ENCODE data around the gene RMRP. TPM values are rescaled to one million over a fixed set of nuclear protein-coding genes. Genes with fewer than 3 reads are reported as not detected.

The RMRP gene
- total and polyA plus RNA-seq, 2 experiments from 2014 or later, result 15.3 to 8,626 TPM

GRCh38 chr9:35698231-35698630 is 40.4 kb upstream of the RMRP start (continued):
- TF ChIP-seq ZNF462 (CRISPR knock-in tag; IDR thresholded peaks at IDR 0.05), result no peak
- TF ChIP-seq EZH2 (IDR thresholded peaks at IDR 0.05; ENCODE audit: low read depth, unreplicated experiment), result no peak
- no peak for TF ChIP-seq NANOG (IDR thresholded peaks at IDR 0.05; ENCODE audit: borderline replicate concordance)
- no peak for TF ChIP-seq STAT1 (IDR thresholded peaks at IDR 0.05; ENCODE audit: unreplicated experiment)
- TF ChIP-seq EZH2phosphoT487 (IDR thresholded peaks at IDR 0.05; ENCODE audit: unreplicated experiment), result no peak
- no peak for TF ChIP-seq CREB1 (CRISPR knock-in tag; IDR thresholded peaks at IDR 0.05; ENCODE audit: low read depth)

GRCh38 chr9:35697486-35697885 is 39.7 kb upstream of the RMRP start:
- no peak overlapping the region for H3K27ac ChIP-seq (ENCODE audit: low read depth)
- no peaks in the 10 kb centered on the region for H3K27me3 ChIP-seq (ENCODE audit: insufficient read depth)
- peaks cover 6% of the 10 kb centered on the region for H3F3A ChIP-seq (replicated peaks; ENCODE audit: low read depth)
- no peak overlapping the region for H3K4me3 ChIP-seq
- H3K9me3 Mint-ChIP-seq, result no peaks in the 10 kb centered on the region
- H3K9me2 ChIP-seq (ENCODE audit: insufficient read depth), result no peaks in the 10 kb centered on the region
- ATAC-seq (no peak), DNase-seq (ENCODE audit: low spot score) (no peak)
- H3K27ac Mint-ChIP-seq, result no peak overlapping the region
- H3K4me1 Mint-ChIP-seq, result no peaks in the 10 kb centered on the region
- H3K79me2 ChIP-seq (replicated peaks; ENCODE audit: insufficient read depth), result no peaks in the 10 kb centered on the region
- no peaks in the 10 kb centered on the region for H4K20me1 ChIP-seq (replicated peaks; ENCODE audit: insufficient read depth)
- H2AFZ ChIP-seq, result no peak overlapping the region
- H3K4me2 ChIP-seq, result no peak overlapping the region
- H3K36me3 ChIP-seq (ENCODE audit: insufficient read depth), result peaks cover 31% of the 10 kb centered on the region; the same call in 1 of the 2 replicates
- no peaks in the 10 kb centered on the region for H3K4me1 ChIP-seq (ENCODE audit: insufficient read depth)
- no peaks in the 10 kb centered on the region; the same call in none of the 3 replicates for H3K36me3 Mint-ChIP-seq (ENCODE audit: low read depth)
- peaks cover 5% of the 10 kb centered on the region for H3K27me3 Mint-ChIP-seq (ENCODE audit: insufficient read depth, low read depth, poor library complexity)
- H3K4me3 Mint-ChIP-seq, result no peak overlapping the region
- TF ChIP-seq ZNF462 (CRISPR knock-in tag; IDR thresholded peaks at IDR 0.05) (no peak), EZH2phosphoT487 (IDR thresholded peaks at IDR 0.05; ENCODE audit: unreplicated experiment) (no peak), CREB1 (CRISPR knock-in tag; IDR thresholded peaks at IDR 0.05; ENCODE audit: low read depth) (no peak), ETS1 (IDR thresholded peaks at IDR 0.05) (no peak), POLR2AphosphoS5 (IDR thresholded peaks at IDR 0.05; ENCODE audit: low read depth) (no peak), JUNB (IDR thresholded peaks at IDR 0.05; ENCODE audit: unreplicated experiment) (no peak)
